AG10803 (cell line): ENCODE results near the gene HOXB5.

Experiments used
- DNase-seq: peaks from one replicate; pipeline ENCODE4 v3.0.0; 2010; ENCODE audit warnings: low read depth
- H3K4me3 ChIP-seq: 2 replicates; pipeline ENCODE4 v1.5.1; 2011; ENCODE audit warnings: mild to moderate bottlenecking, low read length, control low read depth
- CTCF ChIP-seq: conservative IDR thresholded peaks from 2 replicates; pipeline ENCODE4 v1.5.1; 2011; ENCODE audit warnings: mild to moderate bottlenecking, low read length, control low read depth, inconsistent platforms

HOXB5 gene

GRCh38 chr17:48588528-48588927 is 5.1 kb downstream of the HOXB5 start:
- no peak for DNase-seq
- no peak for TF ChIP-seq CTCF
- H3K4me3 ChIP-seq = peak overlapping the region; percentile 82

GRCh38 chr17:48588074-48588415 is 5.5 kb downstream of the HOXB5 start:
- no peak for DNase-seq
- H3K4me3 ChIP-seq = peak overlapping the region; percentile 82
- TF ChIP-seq CTCF = no peak

- H3K4me3 ChIP-seq = peak overlapping the region; percentile 82
- no peak for TF ChIP-seq CTCF
- DNase-seq = peak; percentile 72
These were observed 6.1 kb downstream of the HOXB5 start for GRCh38 chr17:48587276-48588073.

- no peak for TF ChIP-seq CTCF
- DNase-seq = no peak
- H3K4me3 ChIP-seq = peak overlapping the region; percentile 82
These were observed 7.0 kb downstream of the HOXB5 start for GRCh38 chr17:48586355-48587258.

GRCh38 chr17:48584223-48584741 is 9.3 kb downstream of the HOXB5 start:
- no peak for TF ChIP-seq CTCF
- peak; percentile 74 for DNase-seq
- peak overlapping the region; percentile 82 for H3K4me3 ChIP-seq

- no peak for TF ChIP-seq CTCF
- DNase-seq = no peak
- H3K4me3 ChIP-seq = peak overlapping the region; percentile 82
These were observed 9.8 kb downstream of the HOXB5 start for GRCh38 chr17:48583708-48584222.
